DOHH2 (cell line): ENCODE results near the gene INHBC.

Source experiments
- EZH2phosphoT487 ChIP-seq: fragments of 200-600 bp; sonication (generic); IDR thresholded peaks from 2 replicates; pipeline ENCODE4 v1.6.1; 2017; ENCODE audit warnings: borderline replicate concordance, mild to moderate bottlenecking, antibody characterized with exemption, low read length, moderate library complexity, mixed read lengths
- TF ChIP-seq, protein P1 (sequence below): fragments of 200-600 bp; sonication (generic); IDR thresholded peaks from one replicate; pipeline ENCODE4 v1.5.1; 2014; ENCODE audit warnings: antibody characterized with exemption, mild to moderate bottlenecking, low read depth, low read length; ENCODE audit not compliant: poor library complexity, severe bottlenecking

- TF ChIP-seq, protein P1, sequence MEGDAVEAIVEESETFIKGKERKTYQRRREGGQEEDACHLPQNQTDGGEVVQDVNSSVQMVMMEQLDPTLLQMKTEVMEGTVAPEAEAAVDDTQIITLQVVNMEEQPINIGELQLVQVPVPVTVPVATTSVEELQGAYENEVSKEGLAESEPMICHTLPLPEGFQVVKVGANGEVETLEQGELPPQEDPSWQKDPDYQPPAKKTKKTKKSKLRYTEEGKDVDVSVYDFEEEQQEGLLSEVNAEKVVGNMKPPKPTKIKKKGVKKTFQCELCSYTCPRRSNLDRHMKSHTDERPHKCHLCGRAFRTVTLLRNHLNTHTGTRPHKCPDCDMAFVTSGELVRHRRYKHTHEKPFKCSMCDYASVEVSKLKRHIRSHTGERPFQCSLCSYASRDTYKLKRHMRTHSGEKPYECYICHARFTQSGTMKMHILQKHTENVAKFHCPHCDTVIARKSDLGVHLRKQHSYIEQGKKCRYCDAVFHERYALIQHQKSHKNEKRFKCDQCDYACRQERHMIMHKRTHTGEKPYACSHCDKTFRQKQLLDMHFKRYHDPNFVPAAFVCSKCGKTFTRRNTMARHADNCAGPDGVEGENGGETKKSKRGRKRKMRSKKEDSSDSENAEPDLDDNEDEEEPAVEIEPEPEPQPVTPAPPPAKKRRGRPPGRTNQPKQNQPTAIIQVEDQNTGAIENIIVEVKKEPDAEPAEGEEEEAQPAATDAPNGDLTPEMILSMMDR = no peak
- no peak for TF ChIP-seq EZH2phosphoT487
Measured at GRCh38 chr12:57460468-57460784, 25.8 kb downstream of the INHBC start.
